Spinal cord (tissue), 10 donors: Measurements from ENCODE around the gene IPO11. TPM values are rescaled to one million over a fixed set of nuclear protein-coding genes. Genes with fewer than 3 reads are reported as not detected.
"Not testable (repeated sequence)": the region's sequence is repeated elsewhere in the genome, so short reads cannot be mapped to it uniquely, and the experiment has no call there.

ENCODE experiments used
- DNase-seq, 6 donors: peaks; one replicate each; pipeline versions ENCODE4 v3.0.0 to v3.0.0-alpha.2; 2013 to 2015; ENCODE audit warnings: low spot score in 6 of 6, low read depth in 4 of 6
- H3K27ac ChIP-seq: one replicate; pipeline ENCODE4 v1.5.1; 2013; ENCODE audit warnings: low read depth, low read length, control low read depth
- H3K27me3 ChIP-seq: one replicate; pipeline ENCODE4 v1.6.1; 2013; ENCODE audit warnings: low read length; ENCODE audit not compliant: control insufficient read depth, insufficient read depth
- H3K36me3 ChIP-seq: one replicate; pipeline ENCODE4 v1.6.1; 2013; ENCODE audit warnings: low read length; ENCODE audit not compliant: control insufficient read depth, insufficient read depth
- H3K4me1 ChIP-seq: one replicate; pipeline ENCODE4 v1.6.1; 2013; ENCODE audit warnings: low read length; ENCODE audit not compliant: control insufficient read depth, insufficient read depth
- H3K4me3 ChIP-seq: one replicate; pipeline ENCODE4 v1.5.1; 2013; ENCODE audit warnings: low read depth, low read length, control low read depth
- H3K9me3 ChIP-seq: one replicate; pipeline ENCODE4 v1.6.1; 2013; ENCODE audit warnings: low read length; ENCODE audit not compliant: control insufficient read depth, insufficient read depth
- WGBS: methylation state at CpG from one replicate; pipeline ENCODE4 v1.1.5; 2013; ENCODE audit warnings: missing lambda C conversion rate; ENCODE audit not compliant: insufficient coverage; 5-methylcytosine and 5-hydroxymethylcytosine counted together
- polyA plus RNA-seq, 2 donors: library from polyadenylated mRNA; unstranded; fragments of 120-200 nt; gene quantifications; one replicate each; pipeline ENCODE4 v1.2.1, GENCODE V29; 2013; ENCODE audit not compliant: insufficient read length in 2 of 2
- small RNA-seq: library from RNA; depleted of rRNA; stranded (forward); fragments of <200 nt; gene quantifications from one replicate; pipeline ENCODE3, GENCODE V24; 2014; ENCODE audit warnings: low replicate concordance
- total RNA-seq, 2 donors: library from RNA; depleted of rRNA in 1 of 2; stranded (reverse); fragments of 120-200 nt in 1 of 2; fragments of >200 nt in 1 of 2; gene quantifications; one replicate each; pipeline versions ENCODE4 v1.2.3 to v1.2.4, GENCODE V29; 2013 to 2014
- donor health status: healthy.

Gene IPO11
- total and polyA plus RNA-seq, 4 donors = 19.1 to 43.8 (median 23.9) TPM

DNA sequence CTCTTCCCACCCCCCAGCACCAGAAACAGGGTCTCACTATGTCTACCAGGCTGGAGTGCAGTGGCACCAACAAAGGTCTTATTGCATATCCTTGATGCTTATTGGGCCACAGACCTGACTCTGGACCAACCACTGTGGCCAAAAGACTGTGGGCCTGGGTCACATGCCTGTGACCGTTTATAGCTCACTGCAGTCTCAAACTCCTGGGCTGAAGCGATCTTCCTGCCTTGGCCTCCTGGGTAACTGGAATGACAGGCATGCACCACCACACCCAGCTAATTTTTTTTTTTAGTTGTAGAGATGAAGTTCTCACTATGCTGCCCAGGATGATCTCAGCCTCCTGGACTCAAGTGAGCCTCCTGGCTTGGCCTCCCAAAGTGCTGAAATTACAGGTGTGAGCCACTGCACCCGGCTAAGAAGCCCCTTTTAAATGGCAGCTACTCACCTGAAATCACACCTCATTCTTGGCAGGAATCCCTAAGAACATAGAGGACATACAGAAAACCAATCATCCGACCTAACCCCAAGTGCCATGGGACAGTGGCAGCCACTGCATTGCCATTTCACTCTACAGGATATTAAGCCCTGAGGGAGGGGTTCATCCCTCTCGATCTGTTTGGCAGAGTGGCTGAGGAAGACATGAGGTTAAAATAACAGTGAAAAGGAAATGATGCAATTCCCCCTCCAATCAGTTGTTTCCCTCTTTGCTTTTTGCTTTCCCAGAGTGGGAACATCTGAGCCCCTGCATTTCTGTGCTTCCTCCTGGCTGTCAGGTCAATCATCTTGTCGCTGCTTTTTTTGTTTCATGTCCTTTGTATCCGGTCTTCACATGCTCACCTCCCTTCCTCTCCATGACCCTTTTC lies 240.7 kb downstream of the IPO11 start:
- H3K27ac ChIP-seq = no peak overlapping the region
- no peaks in the 10 kb centered on the region for H3K9me3 ChIP-seq
- 82% methylated on average over 3 of the region's 7 CpGs for WGBS
- H3K27me3 ChIP-seq = no peaks in the 10 kb centered on the region
- DNase-seq = no peak
- no peaks in the 10 kb centered on the region for H3K4me1 ChIP-seq
- H3K4me3 ChIP-seq = no peak overlapping the region
- H3K36me3 ChIP-seq = no peaks in the 10 kb centered on the region

DNA sequence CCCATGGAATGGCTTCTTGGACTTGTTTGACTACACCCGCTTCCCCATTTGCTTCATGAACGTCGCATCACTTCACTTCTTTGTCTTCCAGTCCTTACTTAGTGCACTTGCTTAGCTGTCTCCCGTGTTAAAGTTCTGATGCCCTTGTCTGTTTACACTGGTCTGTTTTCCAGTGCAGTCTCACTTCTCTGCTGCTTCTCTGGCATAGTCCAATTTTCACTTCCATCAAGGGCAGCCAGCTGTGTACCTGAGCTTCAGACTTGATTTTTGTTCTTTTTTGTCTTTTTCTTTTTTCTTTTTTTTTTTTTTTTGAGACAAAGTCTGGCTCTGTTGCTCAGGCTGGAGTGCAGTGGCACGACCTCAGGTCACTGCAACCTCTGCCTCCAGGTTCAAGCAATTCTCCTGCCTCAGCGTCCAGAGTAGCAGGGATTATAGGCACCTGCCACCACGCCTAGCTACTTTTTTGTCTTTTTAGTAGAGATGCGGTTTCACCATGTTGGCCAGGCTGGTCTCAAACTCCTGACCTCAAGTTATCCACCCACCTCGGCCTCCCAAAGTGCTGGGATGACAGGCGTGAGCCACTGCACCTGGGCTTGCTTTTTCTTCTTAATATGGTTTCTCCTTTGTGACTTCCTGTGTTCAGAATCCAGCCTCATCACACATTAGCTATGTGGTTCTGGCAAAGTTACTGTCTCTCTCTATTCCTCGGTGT lies 241.5 kb downstream of the IPO11 start:
- no peak overlapping the region for H3K4me3 ChIP-seq
- no peaks in the 10 kb centered on the region for H3K4me1 ChIP-seq
- no peaks in the 10 kb centered on the region for H3K36me3 ChIP-seq
- no peak for DNase-seq
- no peak overlapping the region for H3K27ac ChIP-seq
- H3K9me3 ChIP-seq = no peaks in the 10 kb centered on the region
- no peaks in the 10 kb centered on the region for H3K27me3 ChIP-seq
- 89% methylated on average over 8 of the region's 11 CpGs for WGBS

DNA sequence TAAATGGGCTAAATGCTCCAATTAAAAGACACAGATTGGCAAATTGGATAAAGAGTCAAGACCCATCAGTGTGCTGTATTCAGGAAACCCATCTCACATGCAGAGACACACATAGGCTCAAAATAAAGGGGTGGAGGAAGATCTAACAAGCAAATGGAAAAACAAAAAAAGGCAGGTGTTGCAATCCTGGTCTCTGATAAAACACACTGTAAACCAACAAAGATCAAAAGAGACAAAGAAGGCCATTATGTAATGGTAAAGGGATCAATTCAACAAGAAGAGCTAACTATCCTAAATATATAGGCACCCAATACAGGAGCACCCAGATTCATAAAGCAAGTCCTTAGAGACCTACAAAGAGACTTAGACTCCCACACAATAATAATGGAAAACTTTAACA lies 245.2 kb downstream of the IPO11 start:
- not testable (repeated sequence) for DNase-seq, H3K36me3 ChIP-seq, H3K9me3 ChIP-seq, H3K27me3 ChIP-seq, H3K4me1 ChIP-seq, H3K4me3 ChIP-seq, H3K27ac ChIP-seq

DNA sequence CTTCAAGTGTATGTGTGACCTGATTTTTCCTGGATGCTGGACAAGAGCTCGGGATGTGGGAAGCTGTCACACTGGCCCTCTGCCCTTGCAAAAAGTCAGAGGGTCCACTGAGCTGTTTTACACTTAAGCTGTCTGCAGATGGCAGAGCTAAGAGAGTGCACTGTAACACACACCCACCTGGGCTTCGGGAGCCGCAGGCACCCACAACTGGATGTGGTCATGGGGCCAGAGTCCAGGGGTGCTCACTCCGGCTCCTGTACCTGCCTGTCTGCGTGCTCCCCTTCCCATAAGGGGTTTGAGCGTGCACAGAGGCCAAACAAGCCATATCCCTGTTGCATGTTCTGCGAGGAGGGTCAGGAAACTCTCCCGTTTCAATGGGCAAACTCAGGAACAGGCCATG lies 248.6 kb downstream of the IPO11 start:
- H3K27ac ChIP-seq = no peak overlapping the region
- no peak overlapping the region for H3K4me3 ChIP-seq
- H3K36me3 ChIP-seq = no peaks in the 10 kb centered on the region
- no peaks in the 10 kb centered on the region for H3K9me3 ChIP-seq
- WGBS = 78% methylated on average over 8 of the region's 8 CpGs
- no peaks in the 10 kb centered on the region for H3K4me1 ChIP-seq
- no peaks in the 10 kb centered on the region for H3K27me3 ChIP-seq
- DNase-seq = no peak

DNA sequence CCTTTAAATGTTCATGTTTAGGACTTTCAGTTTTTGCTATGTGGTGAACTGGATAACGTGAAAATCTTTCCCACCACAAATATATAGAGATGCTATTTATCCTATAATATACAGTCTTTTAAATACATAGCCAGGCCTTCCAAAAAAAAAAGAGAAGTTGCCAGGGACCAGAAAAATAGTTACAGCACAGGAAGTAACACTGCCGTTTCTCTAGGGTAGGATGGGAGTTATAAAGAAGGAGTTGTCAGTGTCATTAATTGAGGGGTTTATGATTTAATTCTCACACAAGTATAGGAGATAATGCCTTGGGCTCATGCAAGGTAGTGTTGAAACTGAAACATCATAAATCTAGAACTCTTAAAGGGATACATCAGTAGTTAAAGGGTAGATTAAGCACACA lies 250.0 kb downstream of the IPO11 start:
- Histone ChIP-seq H3K9me3 (no peaks in the 10 kb centered on the region), H3K4me1 (no peaks in the 10 kb centered on the region), H3K36me3 (no peaks in the 10 kb centered on the region), H3K27me3 (no peaks in the 10 kb centered on the region), H3K27ac (no peak overlapping the region), H3K4me3 (no peak overlapping the region)
- no peak for DNase-seq
- no CpG with 5 or more reads among the region's 2 CpGs for WGBS

DNA sequence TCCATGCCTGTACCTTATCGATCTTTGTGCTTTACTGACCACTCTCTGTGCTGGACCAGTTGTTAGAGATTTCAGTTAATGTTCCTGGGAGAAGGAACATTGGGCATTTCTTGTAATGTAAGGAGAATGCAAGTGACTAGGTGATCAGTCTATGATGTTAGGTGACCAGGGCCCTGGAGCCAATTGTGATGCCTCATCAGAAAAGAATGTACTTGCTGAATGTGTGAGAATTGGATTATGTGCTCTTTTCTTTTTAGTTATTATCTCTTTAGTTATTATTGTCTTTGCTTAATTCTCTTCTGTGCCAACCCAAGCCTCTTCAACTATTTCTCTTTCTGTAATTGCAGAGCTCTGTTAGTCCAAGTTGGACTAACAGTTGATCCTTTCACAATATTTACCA lies 258.9 kb downstream of the IPO11 start:
- H3K4me3 ChIP-seq = no peak overlapping the region
- H3K4me1 ChIP-seq = no peaks in the 10 kb centered on the region
- H3K27me3 ChIP-seq = no peaks in the 10 kb centered on the region
- no peak for DNase-seq
- no peaks in the 10 kb centered on the region for H3K9me3 ChIP-seq
- H3K36me3 ChIP-seq = no peaks in the 10 kb centered on the region
- H3K27ac ChIP-seq = no peak overlapping the region
- WGBS = 90% methylated on average over 1 of the region's 1 CpG

DNA sequence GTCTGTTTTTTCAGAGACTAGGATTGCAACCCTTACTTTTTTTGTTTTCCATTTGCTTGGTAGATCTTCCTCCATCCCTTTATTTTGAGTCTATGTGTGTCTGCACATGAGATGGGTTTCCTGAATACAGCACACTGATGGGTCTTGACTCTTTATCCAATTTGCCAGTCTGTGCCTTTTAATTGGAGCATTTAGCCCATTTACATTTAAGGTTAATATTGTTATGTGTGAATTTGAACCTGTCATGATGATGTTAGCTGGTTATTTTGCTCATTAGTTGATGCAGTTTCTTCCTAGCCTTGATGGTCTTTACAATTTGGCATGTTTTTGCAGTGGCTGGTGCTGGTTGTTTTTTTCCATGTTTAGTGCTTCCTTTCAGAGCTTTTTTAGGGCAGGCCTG lies 264.0 kb downstream of the IPO11 start:
- H3K4me1 ChIP-seq, H3K27ac ChIP-seq, DNase-seq, H3K4me3 ChIP-seq, H3K36me3 ChIP-seq, H3K27me3 ChIP-seq, H3K9me3 ChIP-seq: not testable (repeated sequence)

Small RNA genes lying within 50 kb of the gene (small RNA-seq; reads per million reads assigned to genes)
- gene CKS1BP3 = not detected
- not detected for gene RNU6-661P

Other genes starting within 250 kb of the IPO11 start
- 100 to 1,000 TPM in 1 of 2 donors, 10 to 100 TPM in 1; 66.8 to 169 TPM for gene KIF2A, start 106.6 kb upstream of the IPO11 start, total RNA-seq
- 10 to 100 TPM; 57.4 to 92.8 TPM for gene KIF2A, start 106.6 kb upstream of the IPO11 start, polyA plus RNA-seq
- gene DIMT1, start 8.9 kb upstream of the IPO11 start, total RNA-seq = 10 to 100 TPM; 19.9 to 24.9 TPM
- gene DIMT1, start 8.9 kb upstream of the IPO11 start, polyA plus RNA-seq = 10 to 100 TPM; 40.4 to 46.4 TPM
- 1 to 10 TPM; 6.8 to 8.4 TPM for gene LRRC70, start 166.1 kb downstream of the IPO11 start, total RNA-seq
- gene LRRC70, start 166.1 kb downstream of the IPO11 start, polyA plus RNA-seq = 1 to 10 TPM; 1.1 to 2.4 TPM